GM12878 (cell line): ENCODE data around the gene STK11. TPM values are rescaled to one million over a fixed set of nuclear protein-coding genes. Genes with fewer than 3 reads are reported as not detected.
A peak's percentile ranks its signal among the peaks of the same experiment; 100 is the strongest.

Experiments used
- CEBPZ ChIP-seq: fragments of 150-350 bp; IDR thresholded peaks from 2 replicates; pipeline ENCODE4 v1.6.1; 2016; ENCODE audit warnings: low read depth, low read length
- CHD1 ChIP-seq: IDR thresholded peaks from 2 replicates; pipeline ENCODE4 v1.6.1; 2012; ENCODE audit warnings: low read depth, low read length, improper control_type of control experiment
- CHD2 ChIP-seq: IDR thresholded peaks from 2 replicates; pipeline ENCODE4 v1.6.1; 2011; ENCODE audit warnings: low read depth, low read length, improper control_type of control experiment, borderline replicate concordance
- CREB1 ChIP-seq: IDR thresholded peaks from 2 replicates; pipeline ENCODE4 v1.6.1; 2012; ENCODE audit warnings: low read depth, mild to moderate bottlenecking, inconsistent platforms
- E2F8 ChIP-seq: fragments of 450-650 bp; IDR thresholded peaks from 2 replicates; pipeline ENCODE4 v1.6.1; 2018; ENCODE audit warnings: mild to moderate bottlenecking, low read depth, moderate library complexity; ENCODE audit not compliant: partially characterized antibody
- FOXK2 ChIP-seq: fragments of 450-650 bp; IDR thresholded peaks from 2 replicates; pipeline ENCODE4 v1.6.1; 2017; ENCODE audit warnings: mild to moderate bottlenecking, moderate library complexity
- HDAC2 ChIP-seq: fragments of 200-600 bp; sonication (generic); IDR thresholded peaks from 2 replicates; pipeline ENCODE4 v1.6.1; 2017
- HDAC6 ChIP-seq: fragments of 200-600 bp; sonication (generic); IDR thresholded peaks from one replicate; pipeline ENCODE4 v1.8.0; 2017; ENCODE audit warnings: antibody characterized with exemption; ENCODE audit not compliant: unreplicated experiment
- IKZF1 ChIP-seq: fragments of 450-650 bp; conservative IDR thresholded peaks from 2 replicates; pipeline ENCODE4 v1.6.1; 2017; ENCODE audit warnings: antibody characterized with exemption, mild to moderate bottlenecking
- IRF5 ChIP-seq: fragments of 450-650 bp; IDR thresholded peaks from 2 replicates; pipeline ENCODE4 v1.6.1; 2017; ENCODE audit warnings: borderline replicate concordance
- MTA3 ChIP-seq: IDR thresholded peaks from 2 replicates; pipeline ENCODE4 v1.6.1; 2012; ENCODE audit warnings: low read length, inconsistent platforms, borderline replicate concordance
- MXI1 ChIP-seq: fragments of 150-350 bp; IDR thresholded peaks from 2 replicates; pipeline ENCODE4 v1.6.1; 2011; ENCODE audit warnings: low read depth, mild to moderate bottlenecking, inconsistent platforms, low read length, improper control_type of control experiment
- NFIC ChIP-seq: IDR thresholded peaks from 2 replicates; pipeline ENCODE4 v1.6.1; 2012; ENCODE audit warnings: low read depth, mild to moderate bottlenecking, inconsistent platforms, low read length, moderate library complexity
- NFYA ChIP-seq: IDR thresholded peaks from 2 replicates; pipeline ENCODE4 v1.6.1; 2011; ENCODE audit warnings: low read depth, mild to moderate bottlenecking, low read length, improper control_type of control experiment, borderline replicate concordance
- PAX8 ChIP-seq: fragments of 450-650 bp; IDR thresholded peaks from 2 replicates; pipeline ENCODE4 v1.6.1; 2017; ENCODE audit warnings: mild to moderate bottlenecking, moderate library complexity
- PKNOX1 ChIP-seq: fragments of 450-650 bp; IDR thresholded peaks from 2 replicates; pipeline ENCODE4 v1.6.1; 2016; ENCODE audit warnings: mild to moderate bottlenecking
- RELB ChIP-seq: fragments of 450-650 bp; IDR thresholded peaks from 2 replicates; pipeline ENCODE4 v1.6.1; 2017; ENCODE audit warnings: low read depth, mild to moderate bottlenecking, moderate library complexity
- TAF1 ChIP-seq: IDR thresholded peaks from 2 replicates; pipeline ENCODE4 v1.6.1; 2011; ENCODE audit warnings: mild to moderate bottlenecking, low read depth, low read length, borderline replicate concordance
- ZNF274 ChIP-seq: IDR thresholded peaks from one replicate; pipeline ENCODE4 v1.8.0; 2011; ENCODE audit not compliant: insufficient read length, insufficient read depth
- ZZZ3 ChIP-seq: IDR thresholded peaks from 2 replicates; pipeline ENCODE4 v1.6.1; 2011; ENCODE audit warnings: low read depth; ENCODE audit not compliant: control insufficient read depth, insufficient read length
- polyA plus RNA-seq, 11 experiments: library from polyadenylated mRNA; depleted of rRNA in 4 of 11; unstranded in 6 of 11; stranded (reverse) in 5 of 11; fragments of >200 nt; fragmentation: Nextera tagmentation in 4 of 11; fragmentation: Illumina TruSeq in 1 of 11; extraction: Ambion mirVana in 4 of 11; extraction: Trizol in 1 of 11; gene quantifications; 1 replicate in 1 of 11; 2 replicates in 10 of 11; pipeline versions ENCODE4 v1.2.1 to v1.2.3, GENCODE V29; 2011 to 2016; ENCODE audit warnings: inconsistent platforms in 2 of 11, missing spikeins in 2 of 11, low read depth in 1 of 11
- total RNA-seq, 4 experiments: library from RNA; depleted of rRNA in 3 of 4; stranded (reverse); fragments of >200 nt in 3 of 4; fragmentation: Illumina TruSeq in 1 of 4; extraction: Trizol in 1 of 4; gene quantifications; 2 replicates each; pipeline versions ENCODE4 v1.2.1 to v1.2.3, GENCODE V29; 2013 to 2021

STK11 gene
- total and polyA plus RNA-seq, 10 of the 15 experiments (the other 5 are each of a cell fraction or from before 2014, with no cell fraction given), result 0.33 to 71.0 (median 23.8) TPM

- TF ChIP-seq IRF5, result no peak
- no peak for TF ChIP-seq ZNF274
- no peak for TF ChIP-seq TAF1
- peak; percentile 100 for TF ChIP-seq IKZF1
- TF ChIP-seq CHD2, result peak; percentile 87
- TF ChIP-seq HDAC6, result no peak
- TF ChIP-seq MXI1, result peak; percentile 81
- no peak for TF ChIP-seq NFIC
- TF ChIP-seq CREB1, result peak; percentile 98
- TF ChIP-seq FOXK2, result no peak
- no peak for TF ChIP-seq MTA3
- TF ChIP-seq PKNOX1, result peak; percentile 62
- TF ChIP-seq CEBPZ, result no peak
- no peak for TF ChIP-seq CHD1
- no peak for TF ChIP-seq E2F8
- TF ChIP-seq HDAC2, result no peak
- no peak for TF ChIP-seq ZZZ3
- TF ChIP-seq RELB, result no peak
- TF ChIP-seq NFYA, result no peak
- no peak for TF ChIP-seq PAX8
Observed at GRCh38 chr19:1241417-1242095, 36.0 kb downstream of the STK11 start, which contains the start of gene ATP5F1D (continued).
